Calu3 (cell line): ENCODE results near the gene STX18. TPM values are rescaled to one million over a fixed set of nuclear protein-coding genes. Genes with fewer than 3 reads are reported as not detected.

Experiments used
- BruUV-seq: library from RNA; stranded (reverse); fragments of 400-500 nt; replicated peaks from 2 replicates; lab custom pipeline; 2021; lab: Mats Ljungman, UMichigan
- CTCF ChIA-PET: fragments of 300-600 bp; sonication (Branson Sonifier 250); formaldehyde crosslinking; loops from one replicate; lab custom pipeline; 2022; ENCODE audit warnings: antibody characterized with exemption; lab: Charles Lee
- DNase-seq: peaks from one replicate; pipeline ENCODE4 v3.0.0; 2022
- H3K27ac Mint-ChIP-seq: one replicate; pipeline ENCODE4 v1.8.0; 2022; ENCODE audit warnings: mixed read lengths; ENCODE audit not compliant: unreplicated experiment
- H3K27me3 Mint-ChIP-seq: one replicate; pipeline ENCODE4 v1.8.0; 2022; ENCODE audit warnings: mixed read lengths; ENCODE audit not compliant: unreplicated experiment
- H3K36me3 Mint-ChIP-seq: one replicate; pipeline ENCODE4 v1.8.0; 2022; ENCODE audit warnings: mild to moderate bottlenecking, moderate library complexity, mixed read lengths; ENCODE audit not compliant: insufficient read depth, unreplicated experiment
- H3K4me1 Mint-ChIP-seq: one replicate; pipeline ENCODE4 v1.8.0; 2022; ENCODE audit warnings: mild to moderate bottlenecking, low read depth, mixed read lengths; ENCODE audit not compliant: unreplicated experiment
- H3K4me3 Mint-ChIP-seq: one replicate; pipeline ENCODE4 v1.8.0; 2022; ENCODE audit warnings: mild to moderate bottlenecking, low read depth, moderate library complexity, mixed read lengths; ENCODE audit not compliant: unreplicated experiment
- H3K9me3 Mint-ChIP-seq: one replicate; pipeline ENCODE4 v1.8.0; 2022; ENCODE audit warnings: low read depth, mixed read lengths; ENCODE audit not compliant: unreplicated experiment
- CTCF ChIP-seq: fragments of 200-600 bp; IDR thresholded peaks from one replicate; pipeline ENCODE4 v1.8.0; 2022; ENCODE audit warnings: antibody characterized with exemption; ENCODE audit not compliant: unreplicated experiment
- intact Hi-C: fragments of 100-400 bp; cut with micrococcal nuclease; formaldehyde crosslinking; loops from one replicate; pipeline ENCODE4 v1.10.0; 2022; ENCODE audit not compliant: unreplicated experiment
- total RNA-seq: library from RNA; stranded (reverse); gene quantifications from 2 replicates; pipeline ENCODE4 v1.2.3, GENCODE V29; 2022

STX18 gene
- total RNA-seq, 1 experiment from 2014 or later, result 27.3 TPM

- Mint-ChIP-seq H3K27ac (no peak overlapping the region), H3K4me1 (peaks cover 13% of the 10 kb centered on the region), H3K27me3 (no peaks in the 10 kb centered on the region), H3K36me3 (no peaks in the 10 kb centered on the region), H3K4me3 (no peak overlapping the region), H3K9me3 (no peaks in the 10 kb centered on the region)
- BruUV-seq, result no TSS peak
- no peak for DNase-seq
- CTCF ChIA-PET, result no interaction called here
- TF ChIP-seq CTCF, result no peak
- intact Hi-C loops, result loop anchor here (5.0 kb wide), 1 partner anchor 396 kb away; no protein-coding TSS in a partner anchor
These were observed 56.0 kb downstream of the STX18 start for GRCh38 chr4:4485806-4486205.

DNA sequence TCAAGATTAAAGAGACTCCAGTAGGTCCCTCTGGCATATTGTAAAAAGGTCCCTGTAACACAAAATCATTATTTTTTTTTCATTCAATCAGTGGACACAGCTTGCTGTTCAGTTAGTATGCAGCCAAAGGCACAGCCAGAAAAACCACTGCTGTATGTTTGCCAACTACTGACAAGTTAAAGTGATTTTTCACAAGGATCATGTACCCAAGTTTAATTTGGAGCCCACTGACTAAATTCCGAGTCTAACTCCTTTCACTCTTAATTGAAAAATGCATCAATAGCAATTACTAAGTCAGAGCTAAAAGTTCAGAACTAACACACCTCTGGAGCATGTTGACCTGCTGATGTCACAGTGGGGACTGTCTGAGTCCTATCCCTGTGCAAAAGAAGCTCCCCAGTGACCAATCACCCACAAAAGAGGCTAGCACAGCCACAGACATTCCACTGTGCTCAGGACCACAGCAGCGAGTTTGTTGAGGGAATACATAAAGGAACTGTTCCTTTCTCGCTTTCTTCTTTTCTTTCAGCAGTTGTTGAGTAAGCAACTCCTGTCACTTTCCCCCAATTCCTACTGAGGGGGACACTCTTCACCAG lies 60.4 kb downstream of the STX18 start:
- intact Hi-C loops, result no loop called here
- Mint-ChIP-seq H3K9me3 (no peaks in the 10 kb centered on the region), H3K27ac (no peak overlapping the region), H3K27me3 (no peaks in the 10 kb centered on the region), H3K4me1 (peaks cover 42% of the 10 kb centered on the region), H3K4me3 (no peak overlapping the region), H3K36me3 (no peaks in the 10 kb centered on the region)
- BruUV-seq, result no TSS peak
- no peak for DNase-seq
- CTCF ChIA-PET, result interaction anchor here (1.0 kb wide), 1 partner anchor 26 kb away, joined by 6 read pairs; no protein-coding TSS in a partner anchor
- TF ChIP-seq CTCF, result no peak

DNA sequence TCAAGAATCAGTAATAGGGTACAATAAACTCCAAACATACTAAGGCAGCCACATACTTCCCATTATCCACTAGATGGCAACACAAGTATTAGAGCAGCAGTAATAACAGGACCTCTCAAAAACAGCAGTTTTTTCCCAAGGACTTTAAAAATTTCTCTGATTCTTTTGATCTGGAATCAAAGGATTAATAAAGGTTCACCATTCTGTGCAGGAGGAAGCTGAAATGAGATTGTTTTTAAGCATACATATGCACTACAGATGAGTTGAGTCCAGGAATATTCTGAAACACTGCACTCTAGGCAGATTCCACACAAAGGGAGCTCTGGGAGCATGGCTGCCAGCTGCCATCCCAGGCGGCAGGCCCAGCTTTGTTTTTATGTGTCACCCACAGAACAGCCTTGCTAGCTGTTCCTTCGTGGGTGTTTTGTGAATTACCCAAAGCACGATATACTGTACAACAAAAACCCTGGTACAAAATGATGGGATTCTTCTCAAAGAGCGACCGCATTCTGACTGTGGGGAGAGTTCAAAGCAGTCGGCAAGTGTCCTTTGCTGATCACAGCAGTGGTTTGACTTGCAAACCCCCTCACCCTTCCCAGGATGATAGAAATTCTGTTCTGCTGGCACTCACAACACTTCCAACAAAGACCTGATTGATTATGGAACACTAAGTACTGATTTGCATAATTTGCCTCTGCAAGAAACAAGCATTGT lies 61.0 kb downstream of the STX18 start:
- Mint-ChIP-seq H3K4me3 (no peak overlapping the region), H3K27ac (no peak overlapping the region), H3K36me3 (no peaks in the 10 kb centered on the region), H3K4me1 (peaks cover 42% of the 10 kb centered on the region), H3K9me3 (no peaks in the 10 kb centered on the region), H3K27me3 (no peaks in the 10 kb centered on the region)
- no peak for DNase-seq
- intact Hi-C loops, result no loop called here
- TF ChIP-seq CTCF, result no peak
- no TSS peak for BruUV-seq
- CTCF ChIA-PET, result interaction anchor here (1.0 kb wide), 1 partner anchor 27 kb away, joined by 6 read pairs; no protein-coding TSS in a partner anchor

GRCh38 chr4:4480205-4480604 lies 61.6 kb downstream of the STX18 start:
- no peak for DNase-seq
- BruUV-seq, result no TSS peak
- Mint-ChIP-seq H3K27me3 (no peaks in the 10 kb centered on the region), H3K4me1 (peaks cover 42% of the 10 kb centered on the region), H3K36me3 (no peaks in the 10 kb centered on the region), H3K4me3 (no peak overlapping the region), H3K27ac (no peak overlapping the region), H3K9me3 (no peaks in the 10 kb centered on the region)
- CTCF ChIA-PET, result no interaction called here
- TF ChIP-seq CTCF, result no peak
- intact Hi-C loops, result no loop called here
